ENCODE measurements around the gene FASTKD3. TPM values are rescaled to one million over a fixed set of nuclear protein-coding genes. Genes with fewer than 3 reads are reported as not detected.

FASTKD3 gene
- total RNA-seq, 1 experiment from 2014 or later: 12.0 TPM

- CTCF ChIA-PET: no interaction called here
- ATAC-seq: no peak
- peaks cover 27% of the 10 kb centered on the region for H3K27me3 ChIP-seq (ENCODE audit: insufficient read depth, low read length)
These were observed 55.8 kb downstream of the FASTKD3 start for GRCh38 chr5:7813007-7813406.

More at GRCh38 chr5:7813007-7813406, 55.8 kb downstream of the FASTKD3 start:
- Histone ChIP-seq H3K4me3 (replicated peaks in 1 of 2; ENCODE audit: low read depth in 1 of 2, low read length in 2 of 2) (no peak overlapping the region), H3K9me2 (ENCODE audit: insufficient read depth) (no peaks in the 10 kb centered on the region), H3K79me2 (ENCODE audit: insufficient read depth, low read length) (no peaks in the 10 kb centered on the region), H3K4me1 (ENCODE audit: control insufficient read depth in 1 of 2, insufficient read depth in 2 of 2, low read length in 2 of 2) (peaks cover 0 to 2% of the 10 kb centered on the region in 2 experiments; a peak in 1 of 4 replicates), H2AFZ (ENCODE audit: low read depth, low read length, poor library complexity, severe bottlenecking) (no peak overlapping the region), H3K4me2 (ENCODE audit: low read length) (no peak overlapping the region), H3K9ac (ENCODE audit: low read length) (no peak overlapping the region), H3K27ac (ENCODE audit: low read depth, low read length) (no peak overlapping the region), H3K36me3 (ENCODE audit: control insufficient read depth in 1 of 2, insufficient read depth in 2 of 2, low read length in 2 of 2) (no peaks in the 10 kb centered on the region), H4K20me1 (ENCODE audit: insufficient read depth) (no peaks in the 10 kb centered on the region), H3K9me3 (ENCODE audit: control insufficient read depth in 1 of 2, insufficient read depth in 1 of 2, low read depth in 1 of 2, low read length in 2 of 2) (no peaks in the 10 kb centered on the region)
- intact Hi-C loops (cut with micrococcal nuclease): no loop called here
- no TSS peak for BruUV-seq (replicated peaks)
- POLR2A ChIA-PET: no interaction called here
- TF ChIP-seq, protein P1, sequence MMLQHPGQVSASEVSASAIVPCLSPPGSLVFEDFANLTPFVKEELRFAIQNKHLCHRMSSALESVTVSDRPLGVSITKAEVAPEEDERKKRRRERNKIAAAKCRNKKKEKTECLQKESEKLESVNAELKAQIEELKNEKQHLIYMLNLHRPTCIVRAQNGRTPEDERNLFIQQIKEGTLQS (IDR thresholded peaks at IDR 0.05): no peak
- TF ChIP-seq EGR1 (IDR thresholded peaks at IDR 0.05; ENCODE audit: low read depth): no peak
- no peak for TF ChIP-seq FOSL1 (IDR thresholded peaks at IDR 0.05; ENCODE audit: low read depth)
- TF ChIP-seq CEBPB (IDR thresholded peaks at IDR 0.05; ENCODE audit: low read depth): no peak
- TF ChIP-seq, protein P2, sequence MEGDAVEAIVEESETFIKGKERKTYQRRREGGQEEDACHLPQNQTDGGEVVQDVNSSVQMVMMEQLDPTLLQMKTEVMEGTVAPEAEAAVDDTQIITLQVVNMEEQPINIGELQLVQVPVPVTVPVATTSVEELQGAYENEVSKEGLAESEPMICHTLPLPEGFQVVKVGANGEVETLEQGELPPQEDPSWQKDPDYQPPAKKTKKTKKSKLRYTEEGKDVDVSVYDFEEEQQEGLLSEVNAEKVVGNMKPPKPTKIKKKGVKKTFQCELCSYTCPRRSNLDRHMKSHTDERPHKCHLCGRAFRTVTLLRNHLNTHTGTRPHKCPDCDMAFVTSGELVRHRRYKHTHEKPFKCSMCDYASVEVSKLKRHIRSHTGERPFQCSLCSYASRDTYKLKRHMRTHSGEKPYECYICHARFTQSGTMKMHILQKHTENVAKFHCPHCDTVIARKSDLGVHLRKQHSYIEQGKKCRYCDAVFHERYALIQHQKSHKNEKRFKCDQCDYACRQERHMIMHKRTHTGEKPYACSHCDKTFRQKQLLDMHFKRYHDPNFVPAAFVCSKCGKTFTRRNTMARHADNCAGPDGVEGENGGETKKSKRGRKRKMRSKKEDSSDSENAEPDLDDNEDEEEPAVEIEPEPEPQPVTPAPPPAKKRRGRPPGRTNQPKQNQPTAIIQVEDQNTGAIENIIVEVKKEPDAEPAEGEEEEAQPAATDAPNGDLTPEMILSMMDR (IDR thresholded peaks at IDR 0.05 in 2 of 3, conservative IDR thresholded peaks at IDR 0.05 in 1 of 3; ENCODE audit: borderline replicate concordance in 1 of 3, insufficient read depth in 1 of 3, low read depth in 2 of 3, low read length in 2 of 3): no peak
- TF ChIP-seq ZNF274 (IDR thresholded peaks at IDR 0.05; ENCODE audit: low read depth, low read length): no peak
- TF ChIP-seq, protein P3, sequence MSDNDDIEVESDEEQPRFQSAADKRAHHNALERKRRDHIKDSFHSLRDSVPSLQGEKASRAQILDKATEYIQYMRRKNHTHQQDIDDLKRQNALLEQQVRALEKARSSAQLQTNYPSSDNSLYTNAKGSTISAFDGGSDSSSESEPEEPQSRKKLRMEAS (IDR thresholded peaks at IDR 0.05): no peak
- no peak for TF ChIP-seq SRF (IDR thresholded peaks at IDR 0.05; ENCODE audit: low read depth)
- no peak for TF ChIP-seq POLR2AphosphoS5 (IDR thresholded peaks at IDR 0.05; ENCODE audit: low read depth, low read length)
- no peak for TF ChIP-seq RAD21 (IDR thresholded peaks at IDR 0.05; ENCODE audit: low read depth)
- TF ChIP-seq JUND (IDR thresholded peaks at IDR 0.05): no peak
- no peak for TF ChIP-seq EZH2phosphoT487 (IDR thresholded peaks at IDR 0.05; ENCODE audit: borderline replicate concordance)
- no peak for TF ChIP-seq ELF1 (IDR thresholded peaks at IDR 0.05; ENCODE audit: borderline replicate concordance, low read depth)
- TF ChIP-seq YY1 (IDR thresholded peaks at IDR 0.05; ENCODE audit: extremely low read depth, insufficient replicate concordance, low read depth, low read length): no peak
- no peak for TF ChIP-seq ZFX (IDR thresholded peaks at IDR 0.05)
- TF ChIP-seq SP1 (IDR thresholded peaks at IDR 0.05; ENCODE audit: low read depth): no peak
- no peak for TF ChIP-seq POLR2A (IDR thresholded peaks at IDR 0.05; ENCODE audit: borderline replicate concordance, extremely low read depth, insufficient read depth, insufficient read length)
- no peak for TF ChIP-seq TCF7L2 (IDR thresholded peaks at IDR 0.05; ENCODE audit: borderline replicate concordance, extremely low read depth, insufficient read depth, insufficient read length)
- no peak for DNase-seq (ENCODE audit: low read depth, low spot score)
- RAD21 ChIA-PET (ENCODE audit: low non-redundant PET in 1 of 2, low total read pairs in 2 of 2, uncharacterized antibody in 2 of 2, unreplicated experiment in 2 of 2): no interaction called here
